PC-9 (cell line): ENCODE data around the gene COL15A1. TPM values are rescaled to one million over a fixed set of nuclear protein-coding genes. Genes with fewer than 3 reads are reported as not detected.

Experiments used
- BruUV-seq: library from RNA; stranded (reverse); fragments of 400-500 nt; replicated peaks from 2 replicates; lab custom pipeline; 2021; lab: Mats Ljungman, UMichigan
- CTCF ChIA-PET: fragments of 300-600 bp; sonication (Branson Sonifier 250); formaldehyde crosslinking; loops from one replicate; lab custom pipeline; 2022; ENCODE audit warnings: antibody characterized with exemption; lab: Charles Lee
- POLR2A ChIA-PET: fragments of 300-600 bp; sonication (Branson Sonifier 250); formaldehyde crosslinking; loops from one replicate; lab custom pipeline; 2022; ENCODE audit warnings: antibody characterized with exemption; ENCODE audit not compliant: unreplicated experiment; lab: Charles Lee
- DNase-seq, 2 experiments: peaks; one replicate each; pipeline versions ENCODE4 v3.0.0 to v3.0.0-alpha.2; 2015 to 2022; ENCODE audit warnings: mixed read lengths in 1 of 2
- H2AFZ ChIP-seq: fragments of 200-600 bp; sonication (generic); 2 replicates; pipeline ENCODE4 v1.8.1; 2017; ENCODE audit warnings: antibody characterized with exemption
- H3F3A ChIP-seq: fragments of 200-600 bp; sonication (generic); 2 replicates; pipeline ENCODE4 v1.8.1; 2017; ENCODE audit warnings: antibody characterized with exemption, mild to moderate bottlenecking, low read depth; ENCODE audit not compliant: insufficient read depth
- H3K27ac ChIP-seq: fragments of 200-600 bp; sonication (generic); 2 replicates; pipeline ENCODE4 v1.6.1; 2016; ENCODE audit warnings: mixed run types
- H3K27me3 ChIP-seq: fragments of 200-600 bp; sonication (generic); 2 replicates; pipeline ENCODE4 v1.6.1; 2016; ENCODE audit warnings: low read depth, mixed run types; ENCODE audit not compliant: insufficient read depth
- H3K36me3 ChIP-seq: fragments of 200-600 bp; sonication (generic); 2 replicates; pipeline ENCODE4 v1.6.1; 2016; ENCODE audit warnings: low read depth, mixed run types
- H3K4me1 ChIP-seq: fragments of 200-600 bp; sonication (generic); replicated peaks from 2 replicates; pipeline ENCODE4 v1.6.1; 2016; ENCODE audit warnings: mixed run types; ENCODE audit not compliant: insufficient read depth
- H3K4me2 ChIP-seq: fragments of 200-600 bp; sonication (generic); 2 replicates; pipeline ENCODE4 v1.6.1; 2017; ENCODE audit warnings: mixed run types
- H3K4me3 ChIP-seq: fragments of 200-600 bp; sonication (generic); 2 replicates; pipeline ENCODE4 v1.6.1; 2016; ENCODE audit warnings: mixed run types
- H3K79me2 ChIP-seq: fragments of 200-600 bp; sonication (generic); 2 replicates; pipeline ENCODE4 v1.6.1; 2017; ENCODE audit warnings: low read depth, mixed run types
- H3K9me2 ChIP-seq: fragments of 200-600 bp; sonication (generic); 2 replicates; pipeline ENCODE4 v1.8.1; 2017; ENCODE audit warnings: mild to moderate bottlenecking; ENCODE audit not compliant: insufficient read depth
- H3K9me3 ChIP-seq: fragments of 200-600 bp; sonication (generic); 2 replicates; pipeline ENCODE4 v1.8.1; 2016; ENCODE audit warnings: low read depth; ENCODE audit not compliant: insufficient read depth
- H4K20me1 ChIP-seq: fragments of 200-600 bp; sonication (generic); 2 replicates; pipeline ENCODE4 v1.8.1; 2017; ENCODE audit not compliant: insufficient read depth
- EZH2 ChIP-seq: fragments of 200-600 bp; sonication (generic); IDR thresholded peaks from 2 replicates; pipeline ENCODE4 v1.8.0; 2017; ENCODE audit warnings: antibody characterized with exemption, low read depth
- intact Hi-C: fragments of 100-400 bp; cut with micrococcal nuclease; formaldehyde crosslinking; loops from one replicate; pipeline ENCODE4 v1.10.0; 2022; ENCODE audit not compliant: unreplicated experiment
- total RNA-seq: library from RNA; stranded (reverse); gene quantifications from 2 replicates; pipeline ENCODE4 v1.2.3, GENCODE V29; 2021
- TF ChIP-seq, protein P1 (sequence below): fragments of 200-600 bp; sonication (generic); conservative IDR thresholded peaks from 2 replicates; pipeline ENCODE4 v1.6.1; 2017; ENCODE audit warnings: mixed run types, antibody characterized with exemption, mild to moderate bottlenecking, moderate library complexity

Gene COL15A1
- total RNA-seq, 1 experiment from 2014 or later = not detected

GRCh38 chr9:99062549-99062948 is 118.8 kb downstream of the COL15A1 start:
- POLR2A ChIA-PET = no interaction called here
- H3K4me1 ChIP-seq = peaks cover 12% of the 10 kb centered on the region; the same call in 1 of the 2 replicates

GRCh38 chr9:99063522-99063921 is 119.8 kb downstream of the COL15A1 start:
- H3K4me2 ChIP-seq = no peak overlapping the region
- ChIA-PET POLR2A (no interaction called here), CTCF (no interaction called here)
- no peak for DNase-seq
- H3K36me3 ChIP-seq = no peaks in the 10 kb centered on the region
- no peaks in the 10 kb centered on the region for H3K9me3 ChIP-seq
- no peak overlapping the region for H3K4me3 ChIP-seq
- no peak overlapping the region for H2AFZ ChIP-seq
- TF ChIP-seq, protein P1, sequence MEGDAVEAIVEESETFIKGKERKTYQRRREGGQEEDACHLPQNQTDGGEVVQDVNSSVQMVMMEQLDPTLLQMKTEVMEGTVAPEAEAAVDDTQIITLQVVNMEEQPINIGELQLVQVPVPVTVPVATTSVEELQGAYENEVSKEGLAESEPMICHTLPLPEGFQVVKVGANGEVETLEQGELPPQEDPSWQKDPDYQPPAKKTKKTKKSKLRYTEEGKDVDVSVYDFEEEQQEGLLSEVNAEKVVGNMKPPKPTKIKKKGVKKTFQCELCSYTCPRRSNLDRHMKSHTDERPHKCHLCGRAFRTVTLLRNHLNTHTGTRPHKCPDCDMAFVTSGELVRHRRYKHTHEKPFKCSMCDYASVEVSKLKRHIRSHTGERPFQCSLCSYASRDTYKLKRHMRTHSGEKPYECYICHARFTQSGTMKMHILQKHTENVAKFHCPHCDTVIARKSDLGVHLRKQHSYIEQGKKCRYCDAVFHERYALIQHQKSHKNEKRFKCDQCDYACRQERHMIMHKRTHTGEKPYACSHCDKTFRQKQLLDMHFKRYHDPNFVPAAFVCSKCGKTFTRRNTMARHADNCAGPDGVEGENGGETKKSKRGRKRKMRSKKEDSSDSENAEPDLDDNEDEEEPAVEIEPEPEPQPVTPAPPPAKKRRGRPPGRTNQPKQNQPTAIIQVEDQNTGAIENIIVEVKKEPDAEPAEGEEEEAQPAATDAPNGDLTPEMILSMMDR = no peak
- TF ChIP-seq EZH2 = no peak
- no peaks in the 10 kb centered on the region for H3K27me3 ChIP-seq
- H3K9me2 ChIP-seq = no peaks in the 10 kb centered on the region; the same call in 1 of the 2 replicates
- peaks cover 3% of the 10 kb centered on the region; the same call in 1 of the 2 replicates for H3K4me1 ChIP-seq
- H3K79me2 ChIP-seq = no peaks in the 10 kb centered on the region
- intact Hi-C loops = no loop called here
- H3K27ac ChIP-seq = no peak overlapping the region
- no peaks in the 10 kb centered on the region for H3F3A ChIP-seq
- no peaks in the 10 kb centered on the region for H4K20me1 ChIP-seq
- no TSS peak for BruUV-seq

More at GRCh38 chr9:99062549-99062948, 118.8 kb downstream of the COL15A1 start:
- Histone ChIP-seq H3K4me2 (no peak overlapping the region), H3K9me2 (no peaks in the 10 kb centered on the region; the same call in 1 of the 2 replicates), H3K27ac (no peak overlapping the region), H3K27me3 (no peaks in the 10 kb centered on the region), H3K9me3 (no peaks in the 10 kb centered on the region), H4K20me1 (no peaks in the 10 kb centered on the region), H3K79me2 (no peaks in the 10 kb centered on the region), H3K4me3 (no peak overlapping the region), H3F3A (no peaks in the 10 kb centered on the region; the same call in 1 of the 2 replicates), H3K36me3 (no peaks in the 10 kb centered on the region), H2AFZ (no peak overlapping the region)
- no TSS peak for BruUV-seq
- CTCF ChIA-PET = no interaction called here
- no peak for DNase-seq
- intact Hi-C loops = no loop called here
- TF ChIP-seq, protein P1 = no peak

GRCh38 chr9:99066571-99066970 is 122.9 kb downstream of the COL15A1 start:
- H3K27me3 ChIP-seq = no peaks in the 10 kb centered on the region
- ChIA-PET CTCF (no interaction called here), POLR2A (no interaction called here)
- no peaks in the 10 kb centered on the region for H3K9me2 ChIP-seq
- BruUV-seq = no TSS peak
- no peak overlapping the region for H3K4me3 ChIP-seq
- no peaks in the 10 kb centered on the region for H3K4me1 ChIP-seq
- no peaks in the 10 kb centered on the region for H4K20me1 ChIP-seq
- no peaks in the 10 kb centered on the region for H3K36me3 ChIP-seq
- H2AFZ ChIP-seq = no peak overlapping the region
- intact Hi-C loops = no loop called here
- DNase-seq = no peak
- no peaks in the 10 kb centered on the region for H3K9me3 ChIP-seq
- H3F3A ChIP-seq = no peaks in the 10 kb centered on the region
- no peaks in the 10 kb centered on the region for H3K79me2 ChIP-seq
- no peak for TF ChIP-seq EZH2
- TF ChIP-seq, protein P1 = no peak
- no peak overlapping the region for H3K27ac ChIP-seq
- H3K4me2 ChIP-seq = no peak overlapping the region
